ELF-1 (cell line): Measurements from ENCODE around the gene GJA10.
A peak's percentile ranks its signal among the peaks of the same experiment; 100 is the strongest.
"Not testable (repeated sequence)": the region's sequence is repeated elsewhere in the genome, so short reads cannot be mapped to it uniquely, and the experiment has no call there.

ENCODE experiments used
- DNase-seq: peaks from one replicate; pipeline ENCODE4 v3.0.0-alpha.2; 2016; ENCODE audit warnings: low read depth, low spot score

GJA10 gene

GRCh38 chr6:89894169-89894568 is at the start of gene GJA10:
Gene GJA10 (plus strand): TSS chr6:89894469. CDS start chr6:89894469, 0 bp downstream.
- DNase-seq = no peak

- not testable (repeated sequence) for DNase-seq
These were observed 46.8 kb upstream of the GJA10 start for GRCh38 chr6:89847513-89847912.

GRCh38 chr6:89853068-89853467 is 41.2 kb upstream of the GJA10 start:
- DNase-seq = no peak

- DNase-seq = no peak
These were observed 36.2 kb upstream of the GJA10 start for GRCh38 chr6:89858041-89858440.

- no peak for DNase-seq
These were observed 34.5 kb upstream of the GJA10 start for GRCh38 chr6:89859744-89860143.

- DNase-seq = no peak
These were observed 32.0 kb upstream of the GJA10 start for GRCh38 chr6:89862273-89862672.

GRCh38 chr6:89862698-89863097 is 31.6 kb upstream of the GJA10 start:
- no peak for DNase-seq

GRCh38 chr6:89866024-89866678 is 28.1 kb upstream of the GJA10 start:
- DNase-seq = no peak

- DNase-seq = no peak
These were observed 20.5 kb upstream of the GJA10 start for GRCh38 chr6:89873721-89874120.

GRCh38 chr6:89874438-89874837 is 19.8 kb upstream of the GJA10 start:
- no peak for DNase-seq

- DNase-seq = no peak
These were observed 7.7 kb upstream of the GJA10 start for GRCh38 chr6:89886378-89887120.

GRCh38 chr6:89887452-89888137 is 6.7 kb upstream of the GJA10 start:
- DNase-seq = no peak

GRCh38 chr6:89888138-89888514 is 6.1 kb upstream of the GJA10 start:
- no peak for DNase-seq

- no peak for DNase-seq
These were observed 5.4 kb upstream of the GJA10 start for GRCh38 chr6:89888871-89889270.

- DNase-seq = peak; percentile 86
These were observed 3.3 kb upstream of the GJA10 start for GRCh38 chr6:89890845-89891528.

GRCh38 chr6:89892577-89892976 is 1.7 kb upstream of the GJA10 start:
- DNase-seq = not testable (repeated sequence)

- peak; percentile 83 for DNase-seq
These were observed 1.1 kb downstream of the GJA10 start for GRCh38 chr6:89895276-89895874.

- DNase-seq = peak; percentile 50
These were observed 16.0 kb downstream of the GJA10 start for GRCh38 chr6:89910001-89910901.

GRCh38 chr6:89910902-89911240 is 16.6 kb downstream of the GJA10 start:
- DNase-seq = no peak

GRCh38 chr6:89916136-89916920 is 22.1 kb downstream of the GJA10 start:
- DNase-seq = no peak
